Kidney capillary endothelial cell (primary cell): ENCODE measurements around the gene GCLC.

Experiments used
- DNase-seq: peaks from one replicate; pipeline ENCODE4 v3.0.0-alpha.2; 2018; ENCODE audit warnings: low spot score

GCLC gene

DNA sequence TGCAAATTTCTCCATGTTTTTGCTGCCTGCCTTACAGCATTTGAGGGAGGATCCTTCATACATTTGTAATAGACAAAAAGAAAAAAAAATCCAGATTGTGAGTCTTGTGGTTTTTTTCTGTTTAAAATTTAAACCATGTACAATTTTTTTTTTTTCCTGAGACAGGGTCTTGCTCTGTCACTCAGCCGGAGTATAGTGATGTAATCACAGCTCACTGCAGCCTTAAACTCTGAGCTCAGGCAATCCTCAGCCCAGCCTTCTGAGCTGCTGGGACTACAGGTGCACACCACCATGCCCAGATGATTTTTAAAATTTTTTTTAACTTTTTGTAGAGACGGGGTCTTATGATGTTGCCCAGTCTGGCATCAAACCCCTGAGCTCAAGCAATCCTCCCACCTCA is 97.0 kb downstream of the GCLC start:
- no peak for DNase-seq
